RPMI8226 (cell line): ENCODE measurements around the gene NUDT5.
"Not testable (repeated sequence)": the region's sequence is repeated elsewhere in the genome, so short reads cannot be mapped to it uniquely, and the experiment has no call there.

Experiments
- DNase-seq: peaks from one replicate; pipeline ENCODE4 v3.0.0-alpha.2; 2015

NUDT5 gene

DNA sequence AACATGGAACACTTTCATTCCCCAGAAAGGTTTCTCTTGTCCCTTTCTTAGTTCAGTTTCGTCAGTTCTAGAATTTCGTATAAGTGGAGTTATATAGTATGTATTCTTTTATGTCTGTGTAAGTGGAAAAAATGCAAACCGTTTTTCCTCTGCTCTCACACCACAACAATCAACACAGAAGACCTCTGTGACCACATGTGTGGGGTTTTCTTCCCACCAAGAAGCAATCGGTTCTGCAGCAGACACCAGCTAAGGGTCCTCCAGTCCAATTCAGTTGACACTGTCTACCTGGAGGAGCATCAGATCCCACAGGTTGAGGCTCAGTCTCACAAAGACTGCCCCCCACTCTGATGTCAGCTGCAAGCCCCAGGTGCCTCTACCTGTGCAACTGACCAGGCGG, 6.5 kb upstream of the NUDT5 start:
- DNase-seq: no peak

DNA sequence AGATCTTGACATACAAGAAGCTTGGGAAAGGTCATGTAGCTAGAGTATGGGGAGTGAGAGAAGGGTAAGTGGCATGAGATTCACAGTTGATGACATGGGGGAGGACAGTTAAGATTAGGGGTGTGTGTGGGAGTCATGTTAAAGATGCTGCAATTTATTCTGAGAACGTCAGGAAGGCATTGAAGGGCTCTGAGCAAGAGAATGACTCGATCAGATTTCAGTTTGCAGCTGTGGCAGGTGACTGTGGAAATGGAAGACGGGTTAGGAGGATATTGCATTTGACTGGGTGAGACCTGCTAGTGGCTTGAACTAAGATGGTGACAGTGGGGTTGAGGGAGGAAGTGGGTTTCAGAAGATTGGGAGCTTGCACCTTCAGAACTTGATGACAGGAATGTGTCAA, 5.9 kb upstream of the NUDT5 start:
- no peak for DNase-seq

DNA sequence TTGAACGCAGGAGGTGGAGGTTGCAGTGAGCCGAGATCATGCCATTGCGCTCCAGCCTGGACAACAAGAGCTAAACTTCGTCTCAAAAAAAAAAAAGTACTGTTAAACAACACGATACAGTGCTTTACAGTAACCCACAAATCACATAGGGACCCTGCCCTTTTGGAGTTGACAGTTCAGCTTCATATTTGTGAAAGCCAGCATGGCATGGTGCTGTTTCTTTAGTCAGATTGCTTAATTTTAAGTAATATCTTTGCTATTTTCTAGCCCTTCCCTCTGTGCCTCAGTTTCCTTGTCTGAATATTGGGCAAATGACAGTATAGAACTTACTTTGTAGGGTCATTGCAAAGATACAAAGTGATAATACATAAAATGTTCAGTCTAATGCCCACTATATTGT, 5.2 kb upstream of the NUDT5 start:
- DNase-seq: no peak

DNA sequence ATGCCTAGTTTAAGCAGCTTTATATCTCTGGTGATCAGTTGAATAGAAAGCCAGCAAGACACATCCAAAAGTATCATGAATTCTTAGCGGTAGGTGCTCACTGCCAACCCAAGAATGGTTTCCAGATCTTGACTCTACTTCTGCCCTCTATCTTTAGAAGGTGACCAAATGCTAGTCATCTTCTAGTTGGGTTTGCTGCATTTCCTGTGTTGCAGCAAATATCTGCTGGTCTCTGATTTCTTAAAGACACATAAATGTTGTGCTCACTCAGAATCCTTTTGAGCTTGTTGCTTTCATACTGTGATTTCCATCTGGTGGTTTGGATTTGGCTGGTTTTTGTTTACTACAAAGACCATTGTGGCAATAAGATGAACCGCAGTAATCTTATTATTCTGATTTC, 2.5 kb upstream of the NUDT5 start:
- no peak for DNase-seq

DNA sequence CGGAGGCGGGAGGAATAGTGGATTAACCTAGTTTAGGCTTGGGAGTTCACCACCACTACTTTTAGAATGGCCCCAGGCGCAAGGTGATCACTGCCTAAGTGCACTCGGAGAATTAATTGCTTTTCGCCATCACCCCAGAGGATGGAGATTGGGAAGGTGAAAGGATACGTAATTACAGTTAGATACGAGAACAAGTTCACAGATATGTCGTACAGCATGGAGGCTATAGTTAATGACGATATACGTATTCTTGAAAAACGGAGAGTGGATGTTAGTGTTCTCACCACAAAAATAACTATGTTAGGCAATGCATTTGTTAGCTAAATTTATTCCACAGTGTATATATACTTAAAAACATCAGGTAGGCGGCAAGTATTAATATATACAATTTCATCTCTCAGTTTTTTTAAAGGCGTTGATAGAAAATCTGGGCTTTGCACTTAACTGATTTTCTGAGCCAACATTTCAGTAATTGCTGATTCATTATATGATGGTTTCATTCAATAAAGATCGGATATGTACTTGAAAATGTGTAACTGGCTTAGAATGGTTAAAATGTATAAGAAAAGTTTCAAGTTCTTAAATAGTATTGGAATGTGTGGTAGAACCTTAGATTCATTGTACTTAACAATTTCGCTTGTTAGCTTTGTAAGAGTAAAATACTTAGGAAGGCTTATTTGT, 980 bp upstream of the NUDT5 start:
- DNase-seq: no peak

DNA sequence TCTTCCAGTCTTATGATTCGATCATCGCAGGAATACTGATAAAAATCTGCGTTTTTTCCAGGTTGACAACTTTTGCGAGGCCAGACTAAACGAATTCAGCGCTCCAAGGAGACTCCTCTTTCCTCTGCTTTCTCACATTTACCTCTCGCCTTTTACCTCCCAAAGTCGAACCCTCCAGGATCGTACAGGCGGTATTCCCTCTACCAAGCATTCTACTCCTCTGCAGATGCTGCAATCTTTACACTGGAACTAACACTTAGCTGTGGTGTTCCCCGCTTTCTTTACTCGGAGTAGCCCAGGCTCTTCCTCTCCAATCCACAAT, 449 bp downstream of the NUDT5 start:
- DNase-seq: no peak

DNA sequence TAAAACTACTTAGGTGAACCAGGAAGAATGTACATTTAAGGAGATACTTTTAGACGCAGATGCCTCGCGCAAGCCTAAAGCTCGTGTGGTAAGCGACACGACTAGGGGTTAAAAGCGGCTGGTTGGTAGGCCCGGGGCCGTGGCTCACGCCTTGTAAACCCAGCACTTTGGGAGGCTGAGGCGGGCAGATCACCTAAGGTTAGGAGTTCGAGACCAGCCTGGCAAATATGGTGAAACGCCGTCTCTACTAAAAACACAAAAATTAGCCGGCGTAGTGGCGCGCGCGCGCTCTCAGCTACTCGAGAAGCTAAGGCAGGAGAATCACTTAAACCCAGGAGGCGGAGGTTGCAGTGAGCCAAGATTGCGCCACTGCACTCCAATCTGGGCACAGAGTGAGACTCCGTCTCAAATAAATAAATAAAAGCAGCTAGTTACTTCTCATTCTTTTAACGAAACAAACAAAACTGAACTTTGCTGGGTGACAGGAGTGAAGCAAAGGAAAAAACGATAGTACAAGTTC, 879 bp downstream of the NUDT5 start:
- DNase-seq: peak; percentile 52

DNA sequence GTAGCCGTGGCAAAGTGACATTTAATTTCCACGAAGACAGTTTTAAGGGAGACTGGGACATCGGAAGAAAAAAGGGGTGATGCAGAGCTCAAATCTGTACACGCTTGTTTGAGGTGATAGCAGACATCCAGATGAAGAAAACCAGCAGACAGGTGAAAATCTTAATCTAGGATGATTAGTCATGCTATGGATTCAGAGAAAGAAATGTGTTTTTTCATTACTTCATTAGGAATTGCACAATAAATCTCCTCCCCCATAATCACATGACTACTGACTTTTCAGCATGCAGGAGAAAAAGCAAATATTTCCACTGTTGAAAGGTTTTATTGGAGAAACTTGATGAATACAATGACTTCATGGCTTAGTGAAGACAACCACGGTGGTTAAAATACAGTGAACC, 2.5 kb downstream of the NUDT5 start:
- no peak for DNase-seq

DNA sequence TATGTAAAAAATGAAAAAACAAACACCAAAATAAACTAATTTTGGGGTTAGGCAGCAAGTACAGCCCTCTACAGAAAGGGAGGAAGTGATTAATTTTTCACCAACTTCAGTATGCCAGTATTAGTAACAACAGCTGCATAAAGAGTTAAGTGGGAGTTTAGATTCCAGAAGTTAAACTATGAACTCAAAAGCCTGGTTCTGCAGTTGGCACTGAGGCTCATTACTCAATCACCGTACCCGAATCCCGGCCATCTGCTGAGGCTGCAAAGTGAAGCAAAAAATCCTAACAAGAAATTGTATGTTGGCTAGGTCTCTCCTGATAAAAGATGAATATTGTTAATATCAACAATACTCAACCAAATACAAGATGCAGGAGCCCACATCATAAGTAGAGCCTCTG, 4.0 kb downstream of the NUDT5 start:
- DNase-seq: no peak

DNA sequence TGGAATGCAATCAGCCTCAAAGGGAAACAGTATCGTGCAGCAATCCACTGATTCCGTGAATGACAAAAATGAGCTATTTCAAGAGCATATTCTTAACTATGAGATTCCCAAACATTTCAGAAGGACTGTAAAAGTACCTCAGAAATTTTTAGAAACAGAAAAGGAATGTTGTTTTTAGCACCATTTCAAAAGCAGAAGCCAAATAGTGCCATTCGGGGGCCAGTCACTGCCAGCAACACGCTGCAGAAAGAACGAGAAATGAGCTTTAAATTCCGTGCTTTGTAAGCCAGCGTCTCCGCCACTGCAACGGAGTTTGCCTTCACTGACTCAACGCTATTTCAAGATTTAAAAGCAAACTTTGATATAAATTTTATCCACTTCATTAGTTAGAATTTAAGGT, 6.3 kb downstream of the NUDT5 start:
- DNase-seq: no peak

DNA sequence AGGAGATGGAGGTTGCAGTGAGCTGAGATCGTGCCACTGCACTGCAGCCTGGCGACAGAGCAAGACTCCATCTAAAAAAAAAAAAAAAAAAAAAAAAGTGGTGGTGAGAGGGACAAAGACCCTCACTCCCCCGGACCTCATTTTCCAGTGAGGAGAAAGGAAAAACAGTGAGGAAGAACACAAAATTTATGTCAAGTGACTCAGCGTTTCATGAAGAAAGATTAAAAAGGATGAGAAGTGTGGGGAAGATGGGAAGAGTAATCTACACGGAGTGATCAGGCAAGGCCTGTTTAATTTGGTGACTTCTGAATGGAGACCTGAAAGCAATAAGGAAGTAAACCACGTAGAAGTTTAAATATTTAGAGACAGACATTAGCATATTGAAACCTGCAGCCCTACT, 7.0 kb downstream of the NUDT5 start:
- no peak for DNase-seq

DNA sequence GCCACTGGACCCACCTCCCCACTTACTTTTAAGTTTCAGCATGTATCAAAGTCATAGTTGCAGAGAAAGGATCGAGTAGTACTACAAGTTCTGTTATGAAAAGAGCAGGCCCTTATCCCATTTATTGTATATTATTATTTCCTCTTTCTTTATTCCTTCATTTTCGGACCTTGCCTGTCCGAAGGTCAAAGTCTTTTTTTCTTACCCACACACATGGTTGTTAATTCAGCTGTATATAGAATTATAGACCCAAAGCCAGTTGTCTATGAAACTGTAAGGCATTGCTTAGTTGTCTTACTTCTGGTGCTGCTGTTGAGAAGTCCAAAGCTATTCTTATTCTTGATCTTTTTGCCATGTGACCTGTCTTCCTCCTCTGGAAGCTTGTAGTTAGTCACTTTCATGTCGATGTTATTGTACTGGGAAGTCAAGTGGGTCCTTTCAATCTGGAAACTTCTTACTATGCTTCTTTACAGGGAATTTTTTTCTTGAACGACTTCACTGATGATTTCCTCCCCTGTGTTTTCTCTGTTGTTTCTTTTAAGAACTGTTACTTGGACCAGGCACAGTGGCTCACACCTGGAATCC, 8.3 kb downstream of the NUDT5 start:
- DNase-seq: no peak

DNA sequence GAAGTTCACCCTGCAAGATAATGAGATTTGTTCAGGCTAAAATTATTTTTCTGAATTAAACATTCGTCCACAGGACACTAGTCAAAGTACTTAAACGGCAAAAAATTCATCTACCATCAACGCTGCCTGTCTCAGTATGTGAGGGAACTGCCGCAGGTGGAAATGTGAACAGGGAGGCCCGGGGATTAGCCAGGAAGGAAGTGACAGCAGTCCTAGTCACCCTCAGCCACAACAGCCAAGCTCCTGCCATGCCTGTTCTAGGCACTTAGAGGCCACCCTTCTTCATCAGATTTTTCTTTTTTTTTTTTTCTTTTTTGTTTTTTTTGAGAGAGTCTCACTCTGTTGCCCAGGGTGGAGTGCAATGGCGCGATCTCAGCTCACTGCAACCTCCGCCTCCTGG, 9.4 kb downstream of the NUDT5 start:
- DNase-seq: no peak

DNA sequence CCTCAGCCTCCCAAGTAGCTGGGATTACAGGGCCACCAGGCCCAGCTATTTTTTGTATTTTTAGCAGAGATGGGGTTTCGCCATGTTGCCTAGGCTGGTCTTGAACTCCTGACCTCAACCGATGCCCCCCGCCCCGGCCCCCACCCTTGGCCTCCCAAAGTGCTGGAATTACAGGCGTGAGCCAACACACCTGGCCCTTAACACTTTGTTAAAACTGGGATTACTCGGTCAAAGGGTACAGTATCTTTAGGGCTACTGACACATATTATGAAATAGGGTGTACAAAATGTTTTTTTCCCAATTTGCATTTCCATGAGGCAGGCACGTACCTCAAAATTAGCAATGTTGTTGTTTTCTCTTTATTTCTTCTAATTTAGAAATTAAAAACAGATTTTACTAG, 11.5 kb downstream of the NUDT5 start:
- DNase-seq: no peak

DNA sequence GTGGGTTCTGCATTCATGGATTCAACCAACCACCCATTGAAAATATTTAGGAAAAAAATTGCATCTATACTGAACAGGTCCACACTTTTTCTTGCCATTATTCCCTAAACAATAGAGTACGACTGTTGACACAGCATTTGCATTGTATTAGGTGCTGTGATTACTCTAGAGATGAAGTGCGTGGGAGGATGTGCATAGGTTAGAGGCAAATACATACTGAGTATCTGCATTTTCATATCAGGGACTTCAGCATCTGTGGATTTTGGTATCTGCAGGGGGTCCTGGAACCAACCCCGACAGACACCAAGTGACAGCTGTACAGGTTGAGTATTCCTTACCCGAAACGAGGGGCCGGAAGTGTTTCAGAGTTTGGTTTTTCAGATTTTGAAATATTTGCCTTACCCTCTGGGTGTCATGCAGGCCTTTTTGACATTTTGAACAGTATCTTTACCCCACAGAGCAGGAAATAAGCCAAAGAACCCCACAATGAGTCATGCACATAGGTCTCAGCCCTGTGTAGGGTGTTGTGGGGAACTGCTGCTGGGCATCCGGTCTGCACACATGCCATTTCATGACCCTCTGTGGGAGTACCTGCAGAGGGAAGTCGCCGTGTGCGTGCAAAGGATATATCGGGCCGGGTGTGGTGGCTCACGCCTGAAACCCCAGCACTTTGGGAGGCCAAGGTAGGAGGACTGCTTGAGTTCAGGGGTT, 14.5 kb downstream of the NUDT5 start:
- no peak for DNase-seq

DNA sequence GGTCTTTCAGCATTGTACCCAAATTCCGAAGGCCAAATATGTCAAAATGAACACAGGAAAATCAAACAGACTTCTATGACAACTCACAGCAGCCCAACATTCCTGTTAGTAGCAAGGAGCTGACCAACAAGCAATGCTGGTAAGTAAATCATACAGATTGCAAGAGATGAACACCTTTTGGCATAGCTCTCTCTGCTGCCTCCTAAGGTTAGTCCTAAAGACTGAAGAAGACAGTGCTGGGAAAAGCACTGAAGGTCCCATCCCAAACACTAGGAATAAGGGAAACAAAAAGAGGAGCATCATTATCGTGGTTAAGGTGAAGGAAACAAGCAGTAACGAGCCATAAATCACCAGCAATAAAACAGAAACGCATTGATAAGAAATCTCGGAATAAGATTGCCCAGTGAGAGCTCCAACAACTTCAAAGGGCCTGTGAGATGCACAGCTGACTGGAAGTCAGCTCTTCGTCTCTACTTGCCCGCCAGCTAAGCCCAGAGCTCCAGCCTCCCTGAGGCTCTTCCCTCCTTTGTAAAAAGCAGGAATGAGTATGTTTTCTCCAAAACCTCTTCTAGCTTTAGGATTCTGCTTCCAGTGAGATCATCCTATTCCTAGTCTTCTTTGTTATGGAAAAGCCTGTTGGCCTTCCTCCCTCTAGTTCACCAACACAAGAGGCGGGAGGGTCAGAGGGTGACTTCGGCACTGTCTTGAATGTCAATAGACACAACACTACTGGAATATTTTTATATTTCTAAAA, 15.3 kb downstream of the NUDT5 start:
- no peak for DNase-seq

DNA sequence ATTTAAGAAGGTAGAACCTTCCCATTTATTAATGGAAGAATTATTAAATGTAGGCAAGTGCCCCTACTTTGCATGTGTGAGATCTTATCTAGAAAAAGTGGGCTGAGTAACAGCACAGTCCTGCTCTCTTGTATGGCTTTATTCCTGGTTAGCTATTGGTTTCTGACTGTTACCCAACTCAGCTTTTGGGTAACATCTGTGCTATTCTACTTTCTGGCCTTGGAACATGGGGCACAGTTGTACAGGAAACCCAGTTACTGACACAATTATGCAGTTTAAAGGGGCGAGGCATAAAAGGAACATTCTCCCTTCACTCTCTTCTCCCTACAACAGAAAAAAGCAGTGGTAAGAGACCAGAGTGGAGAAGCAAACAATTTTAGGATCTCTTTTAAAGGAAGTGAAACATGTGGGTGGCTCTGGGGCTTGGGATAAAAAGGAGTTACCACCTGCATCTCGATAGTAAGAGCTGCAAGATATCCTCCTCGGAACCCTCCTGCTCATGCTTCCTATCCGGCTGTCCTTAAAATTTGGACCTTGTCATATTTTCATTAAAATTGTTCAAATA, 16.0 kb downstream of the NUDT5 start:
- DNase-seq: no peak

DNA sequence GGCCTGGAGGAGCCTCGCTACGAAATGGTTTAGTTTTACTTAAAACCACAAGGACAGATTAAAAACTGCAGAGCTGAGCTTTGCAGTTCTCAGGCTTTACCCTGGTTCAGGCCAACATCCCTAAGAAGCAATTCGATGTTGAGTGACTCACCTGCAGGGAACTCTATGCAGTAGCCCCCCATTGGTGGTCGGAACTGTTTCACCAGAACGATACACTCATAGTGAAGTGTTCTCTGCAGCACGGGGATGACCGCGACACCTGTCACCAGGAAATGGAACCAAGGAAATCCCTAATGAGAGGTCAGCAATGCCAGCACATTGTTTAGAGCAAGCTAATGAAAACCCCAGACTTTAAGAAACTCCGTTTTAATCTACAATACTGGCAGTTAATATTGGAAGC, 18.0 kb downstream of the NUDT5 start:
- DNase-seq: no peak

DNA sequence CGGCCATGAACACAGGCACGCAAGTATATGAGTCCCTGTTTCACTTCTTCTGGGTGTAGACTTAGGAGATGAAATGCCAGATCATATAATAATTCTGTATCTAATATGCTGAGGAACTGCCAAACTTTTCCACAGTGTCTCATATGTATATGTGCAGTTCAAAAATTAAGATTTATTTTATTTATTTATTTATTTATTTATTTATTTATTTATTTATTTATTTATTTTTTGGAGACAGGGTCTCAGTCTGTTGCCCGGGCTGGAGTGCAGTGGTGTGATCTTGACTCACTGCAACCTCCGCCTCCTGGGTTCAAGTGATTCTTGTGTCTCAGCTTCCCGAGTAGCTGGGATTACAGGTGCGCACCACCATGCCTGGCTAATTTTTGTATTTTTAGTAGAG, 24.2 kb downstream of the NUDT5 start:
- DNase-seq: not testable (repeated sequence)

DNA sequence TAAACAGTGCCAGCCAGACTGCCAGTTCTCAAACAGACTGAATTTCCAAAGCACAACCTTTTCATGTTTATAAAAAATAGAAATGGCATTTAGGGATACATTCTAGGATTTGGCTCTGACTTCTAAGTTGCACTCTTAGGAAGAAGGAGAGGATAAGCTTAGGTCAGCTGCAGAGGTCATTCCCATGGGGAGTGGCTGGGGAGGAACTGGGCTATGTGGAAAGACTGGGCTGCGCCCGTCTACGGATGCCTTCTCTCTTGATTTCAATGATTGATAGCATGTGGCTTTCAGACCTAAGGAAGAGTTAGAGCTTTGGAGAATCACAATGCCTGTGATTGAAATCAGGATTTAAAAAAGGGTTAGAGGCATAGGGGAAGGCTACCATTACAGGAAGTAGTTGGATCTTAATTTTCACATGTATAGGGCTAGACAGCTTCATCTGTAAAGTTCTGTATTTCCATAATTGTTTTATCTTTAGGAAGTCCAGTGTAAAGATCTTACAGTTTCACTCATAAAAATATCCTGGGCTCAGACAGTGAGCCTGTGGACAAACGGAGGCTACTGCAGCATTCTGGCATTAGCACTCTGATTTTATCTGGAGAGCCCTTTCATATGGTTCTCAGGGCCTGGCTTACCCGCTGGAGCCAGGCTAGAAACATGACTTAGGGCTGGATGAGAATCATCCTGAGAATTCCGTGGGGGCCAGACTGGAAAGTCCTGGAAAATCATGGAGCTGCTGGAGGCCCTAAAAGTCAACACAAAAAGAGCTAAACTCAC, 29.5 kb downstream of the NUDT5 start:
- DNase-seq: no peak

DNA sequence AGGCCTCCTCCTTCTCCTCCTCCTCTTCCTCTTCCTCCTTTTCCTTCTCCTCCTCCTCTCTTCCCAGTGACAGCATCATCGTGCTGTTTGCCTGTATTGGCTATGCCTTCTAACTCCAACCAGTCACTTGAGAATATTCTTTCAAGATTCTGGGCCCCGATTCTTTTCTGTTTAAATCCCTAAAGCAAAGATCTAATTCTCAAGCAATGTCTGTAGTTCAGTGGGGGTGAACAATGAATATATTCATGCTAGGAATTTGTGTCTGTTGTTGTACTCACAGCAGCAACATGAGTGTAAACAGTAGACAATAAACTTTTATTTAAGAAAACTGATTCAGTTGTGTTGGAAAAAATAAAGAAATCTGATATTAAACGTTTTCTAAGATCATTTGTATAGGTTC, 30.7 kb downstream of the NUDT5 start:
- no peak for DNase-seq

DNA sequence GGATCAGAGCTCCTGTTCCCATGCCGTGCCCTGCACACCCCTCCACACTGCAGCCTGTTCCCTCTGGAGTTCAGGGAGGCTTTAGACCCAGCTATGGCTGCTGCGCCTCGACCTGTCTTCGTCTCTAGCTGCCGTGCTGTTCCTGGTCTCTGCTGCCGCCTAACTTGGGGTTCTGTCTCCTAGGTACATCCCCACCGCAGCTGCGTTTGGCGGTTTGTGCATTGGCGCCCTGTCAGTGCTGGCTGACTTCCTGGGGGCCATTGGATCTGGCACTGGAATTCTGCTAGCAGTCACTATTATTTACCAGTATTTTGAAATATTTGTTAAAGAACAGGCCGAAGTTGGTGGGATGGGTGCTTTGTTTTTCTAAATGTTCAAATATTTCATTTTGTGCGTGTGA, 31.6 kb downstream of the NUDT5 start:
- no peak for DNase-seq

DNA sequence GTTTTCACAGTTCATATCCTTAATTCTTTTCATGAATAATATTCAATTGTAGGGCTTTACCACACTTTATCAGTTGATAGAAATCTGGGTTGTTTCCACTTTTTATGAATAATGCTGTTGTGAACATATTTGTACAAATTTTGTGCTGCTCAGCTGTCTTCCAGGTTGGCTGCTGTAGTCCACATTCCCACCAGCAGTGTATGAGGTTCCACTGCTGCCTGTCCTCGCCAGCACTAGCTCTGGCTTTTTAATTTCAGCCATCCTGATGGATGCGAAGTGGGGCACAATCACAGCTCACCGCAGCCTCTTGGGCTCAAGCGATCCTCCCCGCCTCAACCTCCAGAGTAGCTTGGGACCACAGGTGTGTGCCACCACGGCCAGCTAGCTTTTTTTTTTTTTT, 32.8 kb downstream of the NUDT5 start:
- no peak for DNase-seq
